Measurements from ENCODE around the gene MAP2K3. TPM values are rescaled to one million over a fixed set of nuclear protein-coding genes. Genes with fewer than 3 reads are reported as not detected.
"Not testable (repeated sequence)": the region's sequence is repeated elsewhere in the genome, so short reads cannot be mapped to it uniquely, and the experiment has no call there.

Gene MAP2K3
- total and polyA plus RNA-seq, 2 of the 4 experiments (the other 2 are of a cell fraction), result 23.5 to 82.2 TPM

GRCh38 chr17:21323257-21324111, 39.0 kb downstream of the MAP2K3 start:
- H3K56ac ChIP-seq (ENCODE audit: extremely low read depth, insufficient read depth, low read length); DNase-seq; H4K8ac ChIP-seq (ENCODE audit: low read depth in 2 of 2, low read length in 2 of 2); H3K14ac ChIP-seq (replicated peaks; ENCODE audit: low read depth, low read length); H3K36me3 ChIP-seq (ENCODE audit: control insufficient read depth, insufficient read depth, low read length); H2AK9ac ChIP-seq (replicated peaks; ENCODE audit: low read depth, low read length, poor library complexity); H3K79me1 ChIP-seq (ENCODE audit: low read depth in 1 of 2, low read length in 2 of 2); POLR2A ChIA-PET (ENCODE audit: unreplicated experiment); H3K9me3 ChIP-seq (ENCODE audit: control insufficient read depth, insufficient read depth, low read length); CTCF ChIA-PET; BruUV-seq (replicated peaks); H3K23ac ChIP-seq (ENCODE audit: low read depth, low read length); H4K20me1 ChIP-seq (ENCODE audit: insufficient read depth, low read length); H4K5ac ChIP-seq (ENCODE audit: low read depth, low read length); H3K4me1 ChIP-seq (ENCODE audit: control insufficient read depth, insufficient read depth, low read length); H2BK15ac ChIP-seq (ENCODE audit: low read depth, low read length); H3K18ac ChIP-seq (ENCODE audit: low read depth, low read length); H2BK120ac ChIP-seq (ENCODE audit: low read depth, low read length); H3K9me1 ChIP-seq (ENCODE audit: insufficient read depth, low read length); H2BK20ac ChIP-seq (ENCODE audit: low read depth, low read length); H2AK5ac ChIP-seq (ENCODE audit: low read depth, low read length); H3K27me3 ChIP-seq (ENCODE audit: control insufficient read depth, insufficient read depth, low read length); H2BK5ac ChIP-seq (ENCODE audit: low read depth, low read length, poor library complexity, severe bottlenecking); H3K4ac ChIP-seq (ENCODE audit: low read depth, low read length); dilution Hi-C loops (cut with HindIII; ENCODE audit: low sequenced_read_pairs, unreplicated experiment); H3K27ac ChIP-seq (ENCODE audit: insufficient read depth, low read length); H3K9ac ChIP-seq (ENCODE audit: low read depth, low read length); H4K91ac ChIP-seq (ENCODE audit: insufficient read depth, low read depth, low read length): not testable (repeated sequence)
- intact Hi-C loops (cut with micrococcal nuclease) (loop anchor here (5.0 kb wide), 2 partner anchors 124 to 189 kb away; no protein-coding TSS in a partner anchor), in situ Hi-C loops (cut with MboI; ENCODE audit: low sequenced_read_pairs) (loop anchor here (25.0 kb wide), 1 partner anchor 464 kb away; no protein-coding TSS in a partner anchor)
- peak; percentile 49 for ATAC-seq (ENCODE audit: low read depth)
- whole genome bisulfite sequencing, 2 experiments (ENCODE audit: extremely low coverage in 2 of 2, insufficient read length in 1 of 2), result 28% methylated on average over 14 of the region's 37 CpGs; no CpG with 5 or more reads in 1 of the 2 experiments
- Histone ChIP-seq H3K4me3 (ENCODE audit: insufficient read depth, low read depth, low read length) (peak overlapping the region; percentile 70), H2AFZ (replicated peaks; ENCODE audit: low read length, poor library complexity) (peak overlapping the region; percentile 43), H3K4me2 (ENCODE audit: low read depth, low read length) (peak overlapping the region; percentile 49)

GRCh38 chr17:21324741-21325140, 40.2 kb downstream of the MAP2K3 start:
- H4K91ac ChIP-seq (ENCODE audit: insufficient read depth, low read depth, low read length); H4K20me1 ChIP-seq (ENCODE audit: insufficient read depth, low read length); BruUV-seq (replicated peaks); H3K36me3 ChIP-seq (ENCODE audit: control insufficient read depth, insufficient read depth, low read length); dilution Hi-C loops (cut with HindIII; ENCODE audit: low sequenced_read_pairs, unreplicated experiment); H2BK20ac ChIP-seq (ENCODE audit: low read depth, low read length); H3K4me2 ChIP-seq (ENCODE audit: low read depth, low read length); H3K56ac ChIP-seq (ENCODE audit: extremely low read depth, insufficient read depth, low read length); H2BK5ac ChIP-seq (ENCODE audit: low read depth, low read length, poor library complexity, severe bottlenecking); H2AK5ac ChIP-seq (ENCODE audit: low read depth, low read length); H2AFZ ChIP-seq (replicated peaks; ENCODE audit: low read length, poor library complexity); H3K79me1 ChIP-seq (ENCODE audit: low read depth in 1 of 2, low read length in 2 of 2); H3K4me1 ChIP-seq (ENCODE audit: control insufficient read depth, insufficient read depth, low read length); H2BK15ac ChIP-seq (ENCODE audit: low read depth, low read length); DNase-seq; H3K14ac ChIP-seq (replicated peaks; ENCODE audit: low read depth, low read length); H3K9me3 ChIP-seq (ENCODE audit: control insufficient read depth, insufficient read depth, low read length); H2BK120ac ChIP-seq (ENCODE audit: low read depth, low read length); CTCF ChIA-PET; H3K23ac ChIP-seq (ENCODE audit: low read depth, low read length); H3K4me3 ChIP-seq (ENCODE audit: insufficient read depth, low read depth, low read length); H3K9me1 ChIP-seq (ENCODE audit: insufficient read depth, low read length); H4K8ac ChIP-seq (ENCODE audit: low read depth in 2 of 2, low read length in 2 of 2); H3K27ac ChIP-seq (ENCODE audit: insufficient read depth, low read length); H4K5ac ChIP-seq (ENCODE audit: low read depth, low read length); ATAC-seq (ENCODE audit: low read depth); H3K4ac ChIP-seq (ENCODE audit: low read depth, low read length); H3K27me3 ChIP-seq (ENCODE audit: control insufficient read depth, insufficient read depth, low read length); H3K18ac ChIP-seq (ENCODE audit: low read depth, low read length); H3K9ac ChIP-seq (ENCODE audit: low read depth, low read length); POLR2A ChIA-PET (ENCODE audit: unreplicated experiment); H2AK9ac ChIP-seq (replicated peaks; ENCODE audit: low read depth, low read length, poor library complexity): not testable (repeated sequence)
- in situ Hi-C loops (cut with MboI; ENCODE audit: low sequenced_read_pairs) (loop anchor here (25.0 kb wide), 1 partner anchor 463 kb away; no protein-coding TSS in a partner anchor), intact Hi-C loops (cut with micrococcal nuclease) (loop anchor here (5.0 kb wide), 2 partner anchors 123 to 188 kb away; no protein-coding TSS in a partner anchor)
- WGBS, 2 experiments (ENCODE audit: extremely low coverage in 2 of 2, insufficient read length in 1 of 2), result 76% methylated on average over 3 of the region's 5 CpGs; no CpG with 5 or more reads in 1 of the 2 experiments
